GM12874 (cell line): ENCODE results near the gene HACD3.

Experiments
- CTCF ChIP-seq: IDR thresholded peaks from 2 replicates; pipeline ENCODE4 v1.5.1; 2011; ENCODE audit warnings: low read depth, mild to moderate bottlenecking, control low read depth, low read length, moderate library complexity; ENCODE audit not compliant: insufficient read depth

Gene HACD3

GRCh38 chr15:65553691-65554090 is 23.4 kb downstream of the HACD3 start:
- TF ChIP-seq CTCF = no peak

GRCh38 chr15:65556622-65557021 is 26.4 kb downstream of the HACD3 start:
- no peak for TF ChIP-seq CTCF

GRCh38 chr15:65558336-65558735 is 28.1 kb downstream of the HACD3 start:
- no peak for TF ChIP-seq CTCF

GRCh38 chr15:65558997-65559760 is 28.9 kb downstream of the HACD3 start:
- TF ChIP-seq CTCF = no peak

GRCh38 chr15:65559941-65560340 is 29.7 kb downstream of the HACD3 start:
- TF ChIP-seq CTCF = no peak

- TF ChIP-seq CTCF = no peak
These were observed 31.7 kb downstream of the HACD3 start for GRCh38 chr15:65561934-65562333.

GRCh38 chr15:65569728-65570127 is 39.5 kb downstream of the HACD3 start:
- TF ChIP-seq CTCF = no peak

GRCh38 chr15:65571971-65572370 is 41.7 kb downstream of the HACD3 start:
- no peak for TF ChIP-seq CTCF
